ENCODE results near the gene PDS5A. TPM values are rescaled to one million over a fixed set of nuclear protein-coding genes. Genes with fewer than 3 reads are reported as not detected.

PDS5A gene
- total RNA-seq, 2 donors from 2014 or later: 88.2 to 98.6 TPM

Other genes with a start within 250 kb of the PDS5A start
- gene N4BP2, start 78.9 kb upstream of the PDS5A start, total RNA-seq: 10 to 100 TPM; 37.1 to 44.0 TPM
- gene RHOH, start 219.1 kb upstream of the PDS5A start, total RNA-seq: 1 to 10 TPM; 2.9 to 9.4 TPM

All from endodermal cell (in vitro differentiated cells).